Non-pigmented ciliary epithelial cell (primary cell): ENCODE measurements around the gene SPINK8.
"Not testable (repeated sequence)": the region's sequence is repeated elsewhere in the genome, so short reads cannot be mapped to it uniquely, and the experiment has no call there.

ENCODE experiments used
- DNase-seq: peaks from one replicate; pipeline ENCODE4 v3.0.0-alpha.2; 2010; ENCODE audit warnings: low read depth

SPINK8 gene

DNA sequence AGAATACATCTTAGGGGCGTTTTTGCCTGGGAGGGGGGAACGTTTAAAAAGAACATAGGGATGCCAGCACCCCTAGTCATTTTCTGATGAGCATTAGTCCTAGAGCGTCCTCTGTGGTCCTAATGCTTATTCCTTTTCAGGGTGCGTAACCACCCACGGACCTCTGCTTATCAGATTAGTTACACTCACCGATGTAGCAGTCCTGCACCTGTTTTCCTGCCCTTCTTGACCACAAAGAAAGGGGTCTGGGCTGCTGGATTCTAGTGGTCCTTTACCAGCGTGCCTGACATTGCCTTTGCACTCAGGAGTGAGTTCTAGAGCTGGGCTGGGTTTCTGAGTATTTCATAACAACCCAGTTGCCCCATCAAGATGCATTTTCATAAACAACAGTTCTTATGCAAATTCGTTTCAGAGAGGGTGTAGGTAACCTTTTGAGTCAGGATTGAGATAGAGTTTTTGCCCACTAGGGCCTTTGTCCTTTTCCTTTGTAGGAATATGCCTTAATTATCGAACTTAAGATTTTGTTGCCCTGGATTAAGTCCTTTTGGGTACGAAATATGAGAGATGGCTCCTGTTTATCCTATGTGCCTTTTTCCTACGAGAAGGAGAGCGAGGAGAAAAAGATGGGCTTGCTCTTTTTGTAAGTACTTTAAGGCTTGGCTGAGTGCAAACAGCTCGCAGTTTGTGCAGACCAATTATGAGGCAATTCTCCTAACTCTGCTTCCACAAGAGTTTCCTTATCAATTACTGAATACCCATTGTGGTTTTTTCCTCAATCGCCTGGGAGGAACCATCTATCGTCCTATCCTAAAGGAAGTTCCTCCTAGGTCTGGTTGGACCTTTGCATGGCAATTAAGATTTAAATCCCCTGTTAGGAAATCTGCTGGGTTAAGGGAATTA, at the start of gene SPINK8:
Gene SPINK8 (minus strand): TSS at position 316 of the 900 bp plus-strand sequence. CDS start 5,320 bp downstream, outside the sequence.
- DNase-seq = not testable (repeated sequence)

DNA sequence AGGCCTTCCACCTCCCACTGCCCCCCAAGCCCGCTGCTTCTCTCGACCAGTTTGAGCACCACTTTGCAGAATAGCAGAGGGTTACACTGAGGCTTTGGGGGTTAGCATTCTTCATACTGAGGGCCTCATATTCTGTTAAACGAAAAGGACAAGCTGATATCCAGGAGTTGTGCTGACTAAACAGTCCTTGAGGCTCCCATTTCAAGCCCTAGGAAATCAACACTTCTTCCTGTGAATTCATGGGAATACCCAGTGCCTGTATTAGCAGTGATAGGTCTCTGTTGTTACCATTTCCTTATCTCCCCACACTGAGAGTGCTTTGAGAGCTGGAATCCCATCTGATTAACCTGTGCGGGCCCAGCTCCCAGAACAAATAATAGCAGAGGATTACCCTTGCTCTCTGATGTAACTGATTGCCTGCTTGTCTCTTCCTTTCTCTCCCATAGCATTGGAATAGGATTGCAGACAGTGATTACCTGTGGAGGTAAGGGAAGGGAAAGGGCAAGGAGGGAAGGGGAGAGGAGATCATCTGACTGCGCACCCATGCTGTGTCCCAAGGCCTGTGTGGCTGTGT, 39.5 kb upstream of the SPINK8 start:
- no peak for DNase-seq

GRCh38 chr3:48372377-48372770, 38.9 kb upstream of the SPINK8 start:
- DNase-seq = no peak

DNA sequence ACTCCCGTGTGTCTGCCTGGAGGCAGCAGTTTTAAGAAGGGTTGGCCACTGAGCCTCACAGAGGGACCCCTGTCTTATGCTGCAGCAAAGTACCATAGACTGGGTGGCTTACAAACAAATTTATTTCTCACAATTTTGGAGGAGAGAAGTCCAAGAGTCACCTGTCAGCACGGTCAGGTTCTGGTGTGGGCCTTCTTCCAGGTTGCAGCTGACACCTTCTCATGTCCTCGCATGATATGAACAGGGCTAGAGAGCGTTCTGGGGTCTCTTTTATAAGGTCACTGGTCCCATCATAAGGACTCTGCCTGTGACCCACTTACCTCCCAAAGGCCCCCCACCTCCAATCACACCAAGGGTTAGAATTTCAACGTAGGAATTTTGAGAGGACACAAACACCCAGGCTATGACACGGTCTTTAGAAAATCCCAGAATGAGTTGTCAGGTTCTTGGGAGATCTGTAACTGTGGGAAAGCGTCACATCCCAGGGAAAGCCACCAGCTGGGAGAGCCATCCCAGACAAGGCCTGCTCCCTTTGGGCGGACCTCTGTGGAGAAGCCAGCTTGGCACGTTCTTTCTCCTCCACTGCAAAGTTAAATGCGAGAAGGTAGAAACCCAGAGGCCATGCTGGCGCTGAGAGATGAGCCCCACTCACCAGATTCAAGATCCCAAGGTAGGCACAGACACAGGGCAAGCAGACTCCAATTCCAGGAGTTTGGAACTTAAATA, 38.4 kb upstream of the SPINK8 start, which contains the start of gene FBXW12:
Gene FBXW12 (plus strand): TSS at position 569 of the 726 bp plus-strand sequence. CDS start 549 bp downstream, outside the sequence.
- no peak for DNase-seq

DNA sequence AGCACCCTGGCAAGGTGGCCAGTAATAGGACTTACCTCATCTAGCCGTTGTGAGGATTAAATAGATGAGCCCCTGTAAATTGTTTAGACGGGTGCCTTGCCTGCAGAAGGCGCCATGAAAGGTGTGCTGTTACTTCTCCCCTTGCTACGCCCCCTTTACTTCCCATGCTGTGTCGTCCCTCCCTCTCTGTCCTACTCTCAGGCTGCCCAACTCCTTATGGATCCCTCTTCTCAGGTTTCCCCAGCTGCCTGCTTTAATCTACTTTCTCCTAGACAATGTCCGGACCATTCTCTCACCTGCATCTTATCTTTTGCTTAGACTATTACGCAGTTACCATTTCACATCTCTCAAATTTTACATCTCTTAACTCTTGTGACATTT, 36.9 kb upstream of the SPINK8 start:
- no peak for DNase-seq

DNA sequence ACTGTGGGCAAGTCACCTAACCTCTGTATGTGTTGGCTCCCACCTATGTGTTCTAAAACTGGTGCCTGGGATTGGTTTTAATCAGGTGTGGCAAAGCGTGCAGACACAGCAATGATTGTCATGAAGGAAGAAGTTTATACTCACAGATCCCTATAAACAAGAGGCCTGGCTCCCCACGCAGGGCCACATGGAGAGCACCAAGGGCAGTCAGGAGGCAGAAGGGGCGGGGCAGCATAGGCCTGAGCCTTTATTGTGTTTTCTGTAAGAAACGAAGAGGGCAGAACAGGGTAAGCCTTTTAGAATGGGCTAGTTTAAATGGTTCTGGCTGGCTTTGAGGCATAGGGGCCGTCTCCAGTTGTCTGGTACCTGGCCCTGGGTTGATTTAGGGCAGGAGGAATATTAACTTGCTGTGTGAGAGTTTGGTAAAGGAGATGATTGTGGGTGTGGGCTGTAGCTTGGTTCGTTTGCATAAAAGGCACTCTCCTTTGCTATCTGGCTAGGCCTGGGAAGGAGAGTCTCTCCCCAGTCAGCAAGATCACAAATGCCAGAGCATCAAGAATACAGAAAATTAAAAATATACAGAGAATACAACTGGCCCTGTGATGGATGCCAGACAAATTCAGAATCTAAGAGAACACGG, 36.4 kb upstream of the SPINK8 start:
- no peak for DNase-seq

DNA sequence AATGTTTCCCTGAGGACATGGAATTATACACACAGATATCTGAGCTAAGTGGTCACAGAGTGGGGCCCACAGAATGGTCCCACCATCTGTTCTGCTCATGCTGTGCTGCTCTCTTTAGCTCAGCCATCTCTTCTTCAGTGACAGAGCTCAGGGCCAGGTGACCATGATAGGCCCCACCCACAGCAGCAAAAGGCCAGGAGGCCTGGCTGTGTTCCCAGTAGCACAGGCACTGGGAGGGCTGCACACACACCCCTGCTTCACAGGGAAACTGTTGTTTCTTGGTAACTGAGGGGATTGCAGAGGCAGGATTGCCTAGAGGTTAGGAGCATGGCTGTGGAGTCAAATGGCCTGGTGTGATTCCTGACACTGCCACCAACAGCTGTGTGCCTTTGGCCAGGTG, 33.7 kb upstream of the SPINK8 start:
- DNase-seq = no peak

GRCh38 chr3:48364840-48365239, 31.4 kb upstream of the SPINK8 start:
- no peak for DNase-seq

DNA sequence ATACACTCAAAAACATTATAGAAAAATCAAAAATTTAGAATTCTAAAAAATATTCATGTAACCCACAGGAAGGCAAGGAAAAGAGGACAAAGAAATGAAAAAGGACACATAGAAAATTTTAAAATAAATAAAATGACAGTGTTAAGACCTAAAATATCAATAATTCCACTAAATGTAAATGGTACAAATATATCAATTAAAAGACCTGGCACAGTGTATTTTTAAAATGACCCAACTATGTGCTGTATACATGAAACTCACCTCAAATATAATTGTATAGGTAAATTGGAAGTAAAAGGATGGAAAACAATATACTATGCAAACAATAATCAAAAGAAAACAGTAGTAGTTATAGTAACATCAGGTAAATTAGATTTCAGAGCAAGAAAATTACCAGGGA, 28.5 kb upstream of the SPINK8 start:
- DNase-seq = no peak

GRCh38 chr3:48356419-48356818, 23.0 kb upstream of the SPINK8 start:
- DNase-seq = no peak

DNA sequence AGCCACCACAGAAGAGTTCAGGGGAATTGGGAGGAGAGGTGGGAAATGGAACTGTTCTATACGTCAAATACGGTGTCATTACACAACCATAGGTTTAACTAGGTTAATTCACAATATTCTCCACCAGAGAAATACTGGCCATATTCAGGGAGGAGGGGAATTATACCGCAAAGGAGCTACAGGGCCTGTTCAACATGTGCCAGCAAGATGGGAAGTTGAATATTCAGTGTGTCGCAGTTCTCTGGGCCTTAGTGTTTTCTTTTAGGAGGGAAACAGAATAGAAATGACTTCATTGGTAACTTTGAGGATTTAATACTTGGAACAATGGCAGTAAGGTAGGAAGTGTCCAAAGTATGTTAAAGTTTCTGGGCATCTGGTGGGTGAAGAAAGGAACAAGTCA, 20.5 kb upstream of the SPINK8 start:
- DNase-seq = no peak

DNA sequence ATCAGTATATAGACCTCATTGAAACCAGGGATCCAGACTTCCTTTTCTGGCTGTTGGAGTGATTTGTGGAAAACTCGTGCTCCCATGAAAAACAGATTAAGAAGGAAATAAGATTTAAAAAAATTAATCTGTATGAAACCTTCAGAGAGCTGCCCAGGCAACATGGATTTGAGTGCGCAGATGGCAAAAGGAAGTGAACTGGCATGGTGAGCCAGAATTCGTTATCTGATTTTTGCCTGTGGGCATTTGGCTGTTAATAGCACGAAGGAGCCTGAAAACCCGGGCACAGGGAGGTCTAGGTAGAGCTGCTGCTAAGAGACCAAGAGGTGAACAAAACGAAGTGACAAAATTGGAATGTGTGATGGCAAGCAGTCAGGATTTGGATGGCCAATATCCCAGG, 19.1 kb upstream of the SPINK8 start:
- DNase-seq = no peak

DNA sequence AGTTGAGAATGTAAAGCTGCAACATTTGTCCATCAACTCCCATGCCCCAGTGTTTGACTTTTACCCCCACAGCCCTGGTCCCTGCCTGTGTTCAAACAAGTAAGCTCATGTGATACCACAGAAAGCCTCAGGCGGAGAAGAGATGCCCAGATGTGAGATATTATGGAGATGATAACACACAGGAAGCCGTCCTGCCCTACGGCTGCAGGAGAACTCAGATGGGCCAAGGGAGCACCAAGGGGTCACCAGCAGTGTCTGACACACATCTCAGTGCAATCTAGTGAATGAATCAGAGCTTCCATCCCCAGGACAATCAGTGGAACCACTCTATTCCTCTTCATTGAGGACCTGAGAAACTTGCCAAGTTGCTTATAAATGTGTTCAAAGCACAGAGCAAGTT, 14.0 kb upstream of the SPINK8 start:
- no peak for DNase-seq

GRCh38 chr3:48345946-48346572, 12.6 kb upstream of the SPINK8 start:
- no peak for DNase-seq

DNA sequence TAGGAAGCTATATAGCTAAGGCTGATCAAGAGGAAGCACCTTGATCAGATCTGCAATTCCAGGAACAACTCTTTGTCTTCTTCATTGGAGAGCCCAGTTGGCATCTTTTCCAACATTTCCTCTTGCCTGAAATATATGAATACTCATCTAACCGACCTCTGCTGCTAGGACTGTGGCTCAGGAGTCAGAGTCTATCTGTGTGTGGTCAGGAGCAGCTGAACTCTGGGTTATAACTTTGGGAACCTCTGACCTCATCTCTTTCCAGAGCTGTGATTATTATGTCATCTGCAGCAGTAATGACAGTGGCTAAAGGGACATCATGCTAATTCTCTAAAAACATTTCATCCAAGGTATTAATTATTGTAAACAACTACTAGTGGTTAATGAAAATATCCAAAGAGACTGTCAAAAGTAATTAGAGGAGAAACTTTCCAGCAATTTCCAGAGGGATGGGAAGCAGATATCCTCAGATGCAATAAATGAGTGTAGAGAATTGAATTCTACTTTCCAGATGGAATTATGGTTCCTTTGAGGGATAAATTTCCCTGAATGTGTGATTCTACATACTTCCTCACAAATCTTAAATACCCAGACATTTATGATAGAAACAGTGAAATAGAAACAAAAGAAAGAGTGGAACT, 11.5 kb upstream of the SPINK8 start:
- no peak for DNase-seq

GRCh38 chr3:48343432-48343831, 10.0 kb upstream of the SPINK8 start:
- no peak for DNase-seq

DNA sequence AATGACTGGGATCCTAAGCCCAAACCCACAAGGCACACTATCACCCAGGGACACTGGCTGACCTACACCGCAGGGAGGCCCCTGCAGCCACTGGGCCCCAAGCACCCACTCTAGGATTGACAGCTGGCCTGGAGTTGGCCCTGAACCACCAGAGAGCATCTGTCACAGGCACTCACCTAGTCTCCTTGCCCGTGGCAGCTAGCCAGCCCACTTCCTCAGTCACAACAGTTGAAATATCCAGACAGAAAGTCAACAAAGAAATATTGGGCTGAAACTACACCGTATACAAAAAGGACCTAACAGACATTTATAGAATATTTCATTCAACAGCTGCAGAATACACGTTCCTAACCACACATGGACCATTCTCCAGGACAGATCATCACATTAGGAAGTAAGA, 5.2 kb upstream of the SPINK8 start:
- no peak for DNase-seq

DNA sequence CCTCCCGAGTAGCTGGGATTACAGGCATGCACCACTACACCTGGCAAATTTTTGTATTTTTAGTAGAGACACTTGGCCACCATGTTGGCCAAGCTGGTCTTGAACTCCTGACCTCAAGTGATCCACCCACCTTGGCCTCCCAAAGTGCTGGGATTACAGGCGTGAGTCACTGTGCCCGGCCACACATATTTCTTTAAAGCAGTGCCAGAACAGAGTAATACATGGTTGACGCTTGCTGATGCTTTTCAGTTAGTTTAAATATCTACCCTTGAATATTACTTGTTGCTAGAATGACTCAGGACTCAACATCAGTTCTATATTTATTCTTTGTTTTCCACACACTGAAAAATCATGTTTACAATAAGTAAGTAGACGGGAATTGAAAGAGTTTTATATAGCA, 4.1 kb upstream of the SPINK8 start:
- DNase-seq = not testable (repeated sequence)

DNA sequence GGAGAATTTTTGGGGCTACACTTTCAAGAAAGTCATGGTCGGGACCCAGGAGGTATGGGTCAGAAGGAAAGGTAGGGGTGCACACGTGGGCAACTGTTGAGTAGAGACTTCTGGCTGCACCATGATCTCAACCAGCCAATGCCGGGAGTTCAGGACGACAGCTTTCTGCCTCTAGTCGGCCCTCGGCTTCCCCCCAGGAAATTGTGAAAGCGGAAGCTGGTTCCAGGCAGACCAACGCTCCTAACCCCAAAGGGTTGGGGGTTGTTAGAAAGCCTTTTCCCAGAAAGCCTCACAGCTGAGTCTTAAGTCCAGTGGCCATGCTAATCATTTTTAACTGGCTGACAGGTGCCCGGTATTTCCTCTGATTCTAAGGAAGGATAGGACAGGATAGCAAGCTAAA, 1.8 kb upstream of the SPINK8 start:
- DNase-seq = not testable (repeated sequence)

DNA sequence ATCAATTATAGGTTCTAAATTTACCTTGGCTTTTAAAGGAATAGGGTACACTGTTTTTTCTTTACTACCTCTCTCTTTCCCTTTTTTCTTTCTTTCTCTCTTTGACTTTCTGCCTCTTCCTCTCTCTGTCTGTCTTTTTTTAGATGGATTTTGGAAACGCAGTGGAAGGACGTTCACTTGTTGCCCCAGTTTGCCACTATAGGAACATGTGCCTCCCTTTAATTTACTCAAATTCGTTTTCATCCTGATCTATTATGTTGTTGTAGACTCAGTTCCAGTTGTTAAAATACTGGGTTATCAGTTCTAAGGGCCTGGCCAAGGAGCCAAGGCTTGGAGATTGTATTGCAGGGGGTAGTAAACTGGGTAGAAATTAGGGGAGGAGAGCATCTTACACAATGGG, 1.1 kb upstream of the SPINK8 start:
- no peak for DNase-seq

DNA sequence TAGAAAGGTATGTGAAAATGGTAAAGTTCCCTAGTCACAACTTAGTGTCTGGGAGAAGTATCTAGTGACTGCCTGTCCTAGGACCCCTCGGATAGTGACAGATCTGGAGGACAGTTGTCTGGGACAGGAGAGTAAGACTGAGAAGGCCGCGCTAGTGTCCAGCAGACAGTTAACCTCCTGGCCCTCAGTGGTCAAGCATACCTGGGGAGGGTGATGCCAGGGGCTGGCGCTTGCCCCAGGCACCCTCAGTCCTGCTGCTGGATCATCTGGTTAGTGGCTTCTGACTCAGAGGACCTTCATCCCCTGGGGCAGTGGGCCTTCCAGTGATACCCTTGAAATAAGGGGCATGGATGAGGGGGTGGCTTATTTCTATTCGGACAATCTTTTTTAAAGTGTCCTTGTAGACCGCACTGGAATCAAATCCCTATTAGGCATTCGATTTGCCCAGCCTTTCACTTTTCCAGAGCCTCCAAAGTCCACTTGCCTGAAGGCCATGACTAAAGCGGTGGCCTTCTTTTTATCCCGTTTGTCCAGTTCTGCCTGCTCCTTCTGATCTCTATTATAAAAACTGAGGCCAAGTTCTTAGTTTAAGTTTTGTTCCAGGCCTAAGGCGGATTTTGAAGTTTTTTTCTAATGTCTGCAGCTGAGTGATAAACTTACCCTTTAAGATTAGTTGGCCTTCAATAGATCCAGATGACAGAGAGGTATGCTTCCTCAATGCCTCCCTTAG, 1.6 kb downstream of the SPINK8 start:
- DNase-seq = not testable (repeated sequence)
